Duodenal mucosa (tissue), 2 donors: ENCODE data around the gene HRCT1.
A peak's percentile ranks its signal among the peaks of the same experiment; 100 is the strongest.

Experiments
- H3K27ac ChIP-seq: one replicate; pipeline ENCODE4 v1.7.0; 2013; ENCODE audit warnings: low read depth, low read length
- H3K27me3 ChIP-seq, 2 donors: one replicate each; pipeline ENCODE4 v1.7.0; 2013; ENCODE audit warnings: low read length in 2 of 2, control low read depth in 1 of 2; ENCODE audit not compliant: insufficient read depth in 2 of 2, control insufficient read depth in 1 of 2
- H3K36me3 ChIP-seq, 2 donors: one replicate each; pipeline ENCODE4 v1.7.0; 2013; ENCODE audit warnings: low read length in 2 of 2, control low read depth in 1 of 2; ENCODE audit not compliant: insufficient read depth in 2 of 2, control insufficient read depth in 1 of 2
- H3K4me1 ChIP-seq, 2 donors: one replicate each; pipeline ENCODE4 v1.7.0; 2013; ENCODE audit warnings: low read length in 2 of 2, control low read depth in 1 of 2; ENCODE audit not compliant: insufficient read depth in 2 of 2, control insufficient read depth in 1 of 2
- H3K4me3 ChIP-seq, 2 donors: one replicate each; pipeline ENCODE4 v1.7.0; 2013; ENCODE audit warnings: low read length in 2 of 2, low read depth in 1 of 2
- H3K9ac ChIP-seq, 2 donors: one replicate each; pipeline ENCODE4 v1.7.0; 2013; ENCODE audit warnings: low read length in 2 of 2, low read depth in 1 of 2
- H3K9me3 ChIP-seq, 2 donors: one replicate each; pipeline ENCODE4 v1.7.0; 2013; ENCODE audit warnings: low read length in 2 of 2, control low read depth in 1 of 2; ENCODE audit not compliant: control insufficient read depth in 1 of 2

The HRCT1 gene

GRCh38 chr9:35940458-35941407, 34.7 kb downstream of the HRCT1 start:
- no peak overlapping the region for H3K9ac ChIP-seq
- H3K4me3 ChIP-seq = peak overlapping the region in 1 of 2 donors; percentile 23
- H3K9me3 ChIP-seq = no peaks in the 10 kb centered on the region
- no peaks in the 10 kb centered on the region for H3K27me3 ChIP-seq
- peaks cover 28 to 33% of the 10 kb centered on the region in 2 donors for H3K4me1 ChIP-seq
- H3K27ac ChIP-seq = no peak overlapping the region
- H3K36me3 ChIP-seq = no peaks in the 10 kb centered on the region

GRCh38 chr9:35942286-35942685, 36.3 kb downstream of the HRCT1 start:
- Histone ChIP-seq H3K27me3 (no peaks in the 10 kb centered on the region), H3K4me1 (peaks cover 31 to 34% of the 10 kb centered on the region in 2 donors), H3K27ac (no peak overlapping the region), H3K36me3 (no peaks in the 10 kb centered on the region), H3K9me3 (no peaks in the 10 kb centered on the region), H3K4me3 (no peak overlapping the region), H3K9ac (no peak overlapping the region)

- no peaks in the 10 kb centered on the region for H3K36me3 ChIP-seq
- H3K4me1 ChIP-seq = peaks cover 35 to 40% of the 10 kb centered on the region in 2 donors
- no peak overlapping the region for H3K4me3 ChIP-seq
- no peaks in the 10 kb centered on the region for H3K27me3 ChIP-seq
- no peak overlapping the region for H3K9ac ChIP-seq
- no peak overlapping the region for H3K27ac ChIP-seq
- no peaks in the 10 kb centered on the region for H3K9me3 ChIP-seq
These were observed 38.2 kb downstream of the HRCT1 start for GRCh38 chr9:35944173-35944572.

GRCh38 chr9:35944841-35945240, 38.8 kb downstream of the HRCT1 start:
- no peak overlapping the region for H3K9ac ChIP-seq
- peak overlapping the region; percentile 28 for H3K27ac ChIP-seq
- no peak overlapping the region for H3K4me3 ChIP-seq
- H3K9me3 ChIP-seq = no peaks in the 10 kb centered on the region
- no peaks in the 10 kb centered on the region for H3K36me3 ChIP-seq
- H3K4me1 ChIP-seq = peaks cover 34 to 40% of the 10 kb centered on the region in 2 donors
- H3K27me3 ChIP-seq = no peaks in the 10 kb centered on the region

GRCh38 chr9:35945341-35946018, 39.5 kb downstream of the HRCT1 start:
- H3K36me3 ChIP-seq = no peaks in the 10 kb centered on the region
- peak overlapping the region; percentile 28 for H3K27ac ChIP-seq
- no peaks in the 10 kb centered on the region for H3K27me3 ChIP-seq
- H3K4me3 ChIP-seq = peak overlapping the region in 1 of 2 donors; percentile 8
- no peak overlapping the region for H3K9ac ChIP-seq
- peaks cover 28 to 34% of the 10 kb centered on the region in 2 donors for H3K4me1 ChIP-seq
- no peaks in the 10 kb centered on the region for H3K9me3 ChIP-seq

- no peak overlapping the region for H3K27ac ChIP-seq
- H3K27me3 ChIP-seq = no peaks in the 10 kb centered on the region
- H3K4me3 ChIP-seq = no peak overlapping the region
- H3K4me1 ChIP-seq = peaks cover 18 to 23% of the 10 kb centered on the region in 2 donors
- H3K9me3 ChIP-seq = no peaks in the 10 kb centered on the region
- no peak overlapping the region for H3K9ac ChIP-seq
- no peaks in the 10 kb centered on the region for H3K36me3 ChIP-seq
These were observed 42.4 kb downstream of the HRCT1 start for GRCh38 chr9:35948451-35948850.

GRCh38 chr9:35948901-35949318, 42.9 kb downstream of the HRCT1 start:
- Histone ChIP-seq H3K4me1 (peaks cover 18 to 23% of the 10 kb centered on the region in 2 donors), H3K27me3 (no peaks in the 10 kb centered on the region), H3K4me3 (no peak overlapping the region), H3K9ac (no peak overlapping the region), H3K27ac (no peak overlapping the region), H3K9me3 (no peaks in the 10 kb centered on the region), H3K36me3 (no peaks in the 10 kb centered on the region)

- no peaks in the 10 kb centered on the region for H3K9me3 ChIP-seq
- no peak overlapping the region for H3K9ac ChIP-seq
- H3K27me3 ChIP-seq = no peaks in the 10 kb centered on the region
- no peak overlapping the region for H3K27ac ChIP-seq
- H3K4me1 ChIP-seq = peaks cover 7 to 8% of the 10 kb centered on the region in 2 donors
- no peaks in the 10 kb centered on the region for H3K36me3 ChIP-seq
- no peak overlapping the region for H3K4me3 ChIP-seq
These were observed 45.7 kb downstream of the HRCT1 start for GRCh38 chr9:35951736-35952135.

- Histone ChIP-seq H3K4me1 (peaks cover 7 to 8% of the 10 kb centered on the region in 2 donors), H3K27ac (no peak overlapping the region), H3K27me3 (no peaks in the 10 kb centered on the region), H3K4me3 (no peak overlapping the region), H3K36me3 (no peaks in the 10 kb centered on the region), H3K9me3 (no peaks in the 10 kb centered on the region), H3K9ac (no peak overlapping the region)
These were observed 46.7 kb downstream of the HRCT1 start for GRCh38 chr9:35952526-35953191.
